Smooth muscle cell (in vitro differentiated cells): ENCODE data around the gene ECD. TPM values are rescaled to one million over a fixed set of nuclear protein-coding genes. Genes with fewer than 3 reads are reported as not detected.

ENCODE experiments used
- DNase-seq: peaks from one replicate; lab custom pipeline; 2025; ENCODE audit not compliant: unreplicated experiment; lab: John Stamatoyannopoulos, UW
- H2AFZ ChIP-seq: fragments of 200-600 bp; sonication (generic); 2 replicates; pipeline ENCODE4 v1.6.0; 2016; ENCODE audit warnings: antibody characterized with exemption, low read depth, mild to moderate bottlenecking
- H3F3A ChIP-seq: fragments of 200-600 bp; sonication (generic); 2 replicates; pipeline ENCODE4 v1.6.0; 2017; ENCODE audit warnings: antibody characterized with exemption, low read depth
- H3K27ac ChIP-seq: fragments of 200-600 bp; sonication (generic); 2 replicates; pipeline ENCODE4 v1.5.1; 2016; ENCODE audit warnings: low read depth, mild to moderate bottlenecking
- H3K27me3 ChIP-seq: fragments of 200-600 bp; sonication (generic); 2 replicates; pipeline ENCODE4 v1.6.1; 2016; ENCODE audit warnings: low read depth, mild to moderate bottlenecking
- H3K36me3 ChIP-seq: fragments of 200-600 bp; sonication (generic); 2 replicates; pipeline ENCODE4 v1.5.1; 2016; ENCODE audit warnings: low read depth
- H3K4me1 ChIP-seq: fragments of 200-600 bp; sonication (generic); 2 replicates; pipeline ENCODE4 v1.5.1; 2016; ENCODE audit warnings: low read depth
- H3K4me2 ChIP-seq: fragments of 200-600 bp; sonication (generic); 2 replicates; pipeline ENCODE4 v1.6.0; 2016; ENCODE audit warnings: mild to moderate bottlenecking
- H3K4me3 ChIP-seq: fragments of 200-600 bp; sonication (generic); 2 replicates; pipeline ENCODE4 v1.5.1; 2016; ENCODE audit warnings: mild to moderate bottlenecking
- H3K79me2 ChIP-seq: fragments of 200-600 bp; sonication (generic); 2 replicates; pipeline ENCODE4 v1.6.0; 2016; ENCODE audit warnings: low read depth, mild to moderate bottlenecking
- H3K9ac ChIP-seq: fragments of 200-600 bp; sonication (generic); 2 replicates; pipeline ENCODE4 v1.6.0; 2016; ENCODE audit warnings: low read depth
- H3K9me3 ChIP-seq: fragments of 200-600 bp; sonication (generic); replicated peaks from 2 replicates; pipeline ENCODE4 v1.5.1; 2016; ENCODE audit warnings: low read depth
- H4K20me1 ChIP-seq: fragments of 200-600 bp; sonication (generic); 2 replicates; pipeline ENCODE4 v1.6.0; 2016; ENCODE audit warnings: low read depth
- CTCF ChIP-seq: fragments of 200-600 bp; sonication (generic); IDR thresholded peaks from 2 replicates; pipeline ENCODE4 v1.5.1; 2017; ENCODE audit warnings: borderline replicate concordance, mild to moderate bottlenecking, antibody characterized with exemption; ENCODE audit not compliant: insufficient read depth, poor library complexity, severe bottlenecking
- WGBS: methylation state at CpG from one replicate; pipeline ENCODE4 v1.1.7; 2016; ENCODE audit warnings: low lambda C conversion rate; 5-methylcytosine and 5-hydroxymethylcytosine counted together
- polyA plus RNA-seq: library from polyadenylated mRNA; unstranded; fragments of >200 nt; fragmentation: Nextera tagmentation; extraction: Ambion mirVana; gene quantifications from 2 replicates; pipeline ENCODE4 v1.2.1, GENCODE V29; 2016
- total RNA-seq: library from RNA; depleted of rRNA; stranded (reverse); fragments of >200 nt; gene quantifications from 2 replicates; pipeline ENCODE4 v1.2.3, GENCODE V29; 2014

Gene ECD
- total and polyA plus RNA-seq, 2 experiments from 2014 or later, result 28.1 to 34.0 TPM

GRCh38 chr10:73131913-73132686, 35.7 kb downstream of the ECD start:
- Histone ChIP-seq H3K36me3 (peaks cover 50% of the 10 kb centered on the region), H3K27me3 (no peaks in the 10 kb centered on the region), H3K79me2 (peaks cover 3% of the 10 kb centered on the region), H3K4me2 (no peak overlapping the region), H3F3A (no peaks in the 10 kb centered on the region), H3K9ac (no peak overlapping the region), H3K4me3 (no peak overlapping the region), H3K4me1 (no peaks in the 10 kb centered on the region), H3K27ac (no peak overlapping the region), H4K20me1 (peaks cover 10% of the 10 kb centered on the region), H2AFZ (no peak overlapping the region), H3K9me3 (no peaks in the 10 kb centered on the region)
- WGBS, result 100% methylated on average over 2 of the region's 2 CpGs
- TF ChIP-seq CTCF, result no peak
- DNase-seq, result no peak

- H3K36me3 ChIP-seq, result peaks cover 50% of the 10 kb centered on the region
- H3K4me3 ChIP-seq, result no peak overlapping the region
- H3K9me3 ChIP-seq, result no peaks in the 10 kb centered on the region
- no peak for TF ChIP-seq CTCF
- H3K27ac ChIP-seq, result no peak overlapping the region
- 86% methylated on average over 2 of the region's 2 CpGs for WGBS
- DNase-seq, result no peak
- no peak overlapping the region for H3K9ac ChIP-seq
- no peak overlapping the region for H3K4me2 ChIP-seq
- no peaks in the 10 kb centered on the region for H3F3A ChIP-seq
- H3K4me1 ChIP-seq, result no peaks in the 10 kb centered on the region
- H4K20me1 ChIP-seq, result peaks cover 10% of the 10 kb centered on the region
- H3K79me2 ChIP-seq, result peaks cover 3% of the 10 kb centered on the region
- no peaks in the 10 kb centered on the region for H3K27me3 ChIP-seq
- H2AFZ ChIP-seq, result no peak overlapping the region
Measured at GRCh38 chr10:73131301-73131700, 36.5 kb downstream of the ECD start.

GRCh38 chr10:73126343-73126742, 41.5 kb downstream of the ECD start:
- H3K4me2 ChIP-seq, result no peak overlapping the region
- no peak overlapping the region for H2AFZ ChIP-seq
- peaks cover 17% of the 10 kb centered on the region for H3K36me3 ChIP-seq
- H3K27ac ChIP-seq, result no peak overlapping the region
- H4K20me1 ChIP-seq, result no peaks in the 10 kb centered on the region
- no peak for DNase-seq
- H3K9me3 ChIP-seq, result no peaks in the 10 kb centered on the region
- H3K9ac ChIP-seq, result no peak overlapping the region
- H3K27me3 ChIP-seq, result no peaks in the 10 kb centered on the region
- no peak for TF ChIP-seq CTCF
- no peaks in the 10 kb centered on the region for H3F3A ChIP-seq
- H3K79me2 ChIP-seq, result no peaks in the 10 kb centered on the region
- H3K4me3 ChIP-seq, result no peak overlapping the region
- 98% methylated on average over 2 of the region's 2 CpGs for WGBS
- no peaks in the 10 kb centered on the region for H3K4me1 ChIP-seq

DNA sequence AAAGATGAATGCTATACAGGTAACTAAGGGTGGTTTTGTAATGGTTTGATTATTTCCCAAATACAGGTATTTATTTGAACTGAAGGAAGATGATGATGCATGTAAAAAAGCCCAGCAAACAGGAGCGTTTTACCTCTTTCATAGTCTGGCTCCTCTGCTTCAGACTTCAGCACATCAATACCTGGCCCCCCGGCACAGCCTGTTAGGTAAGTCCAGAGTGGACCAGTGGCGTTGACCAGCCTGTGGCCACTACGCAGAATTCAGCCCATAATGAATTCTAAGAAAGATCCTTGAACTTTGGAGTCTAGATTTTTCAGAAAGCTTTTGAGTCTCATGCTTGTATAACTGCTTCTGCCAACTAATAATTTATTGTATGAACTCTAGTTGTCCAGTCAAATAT, 47.9 kb downstream of the ECD start:
- Histone ChIP-seq H3K36me3 (no peaks in the 10 kb centered on the region), H3K27ac (no peak overlapping the region), H3K27me3 (no peaks in the 10 kb centered on the region), H3K79me2 (no peaks in the 10 kb centered on the region), H4K20me1 (no peaks in the 10 kb centered on the region), H3K4me1 (no peaks in the 10 kb centered on the region), H2AFZ (no peak overlapping the region), H3K9ac (no peak overlapping the region), H3K4me2 (no peak overlapping the region), H3K4me3 (no peak overlapping the region), H3F3A (no peaks in the 10 kb centered on the region), H3K9me3 (no peaks in the 10 kb centered on the region)
- no peak for DNase-seq
- WGBS, result 95% methylated on average over 4 of the region's 4 CpGs
- no peak for TF ChIP-seq CTCF
